HG03060 (cell line): ENCODE data around the gene CLCNKB.
"Not testable (repeated sequence)": the region's sequence is repeated elsewhere in the genome, so short reads cannot be mapped to it uniquely, and the experiment has no call there.

Source experiments
- ATAC-seq: cut with Tn5 transposase; IDR thresholded peaks from one replicate; pipeline ENCODE4 v1.9.1; 2021; ENCODE audit warnings: low read depth, moderate number of reproducible peaks; ENCODE audit not compliant: unreplicated experiment

CLCNKB gene

GRCh38 chr1:16014509-16015482 lies 28.8 kb upstream of the CLCNKB start:
- ATAC-seq = no peak

GRCh38 chr1:16015491-16015890 lies 28.1 kb upstream of the CLCNKB start:
- ATAC-seq = no peak

DNA sequence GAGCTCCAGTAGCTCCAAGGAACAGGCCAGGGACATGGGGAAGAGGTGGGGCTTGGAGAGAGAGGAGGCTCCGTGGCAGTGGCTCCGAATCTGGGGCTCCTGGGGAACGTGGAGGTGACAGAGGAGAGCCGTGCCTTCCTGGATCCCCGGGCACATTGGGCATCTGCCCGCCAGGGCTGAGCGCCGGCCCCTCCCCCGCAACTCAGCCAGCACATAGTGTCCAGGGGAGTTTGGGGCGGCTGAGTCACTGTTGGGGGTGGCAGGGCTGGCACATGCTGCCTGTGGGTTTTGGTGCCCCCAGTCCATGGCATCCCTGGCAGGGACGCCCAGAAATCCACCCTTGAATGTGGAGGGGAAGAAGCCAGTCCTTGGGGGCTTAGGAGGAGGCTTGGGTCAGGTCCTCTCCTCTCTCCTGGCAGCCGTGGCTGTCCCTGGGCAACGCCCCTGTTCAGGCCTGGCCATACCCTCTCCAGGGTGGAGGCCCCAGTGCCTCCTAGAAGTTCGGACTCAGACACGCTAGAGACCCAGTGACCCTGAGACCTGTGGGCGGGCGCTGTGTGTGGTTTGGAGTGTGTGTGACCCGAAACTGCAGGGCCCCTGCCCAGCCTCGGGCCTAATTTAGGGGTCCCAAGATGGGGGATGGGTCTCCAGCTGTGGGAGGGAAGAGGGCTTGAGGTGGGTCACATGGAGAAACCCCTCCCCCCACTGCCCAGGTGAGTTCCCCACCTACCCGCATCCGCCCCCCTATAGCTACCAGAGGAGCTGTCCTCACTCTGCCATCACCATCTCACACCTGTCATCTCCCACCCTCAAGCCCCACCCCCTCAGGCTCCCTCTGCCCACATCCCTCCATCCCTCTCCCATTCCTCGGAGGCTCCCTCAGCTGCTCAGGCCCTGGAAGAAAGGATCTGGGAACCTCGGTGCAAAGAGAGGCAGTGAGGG lies 27.4 kb upstream of the CLCNKB start:
- no peak for ATAC-seq

DNA sequence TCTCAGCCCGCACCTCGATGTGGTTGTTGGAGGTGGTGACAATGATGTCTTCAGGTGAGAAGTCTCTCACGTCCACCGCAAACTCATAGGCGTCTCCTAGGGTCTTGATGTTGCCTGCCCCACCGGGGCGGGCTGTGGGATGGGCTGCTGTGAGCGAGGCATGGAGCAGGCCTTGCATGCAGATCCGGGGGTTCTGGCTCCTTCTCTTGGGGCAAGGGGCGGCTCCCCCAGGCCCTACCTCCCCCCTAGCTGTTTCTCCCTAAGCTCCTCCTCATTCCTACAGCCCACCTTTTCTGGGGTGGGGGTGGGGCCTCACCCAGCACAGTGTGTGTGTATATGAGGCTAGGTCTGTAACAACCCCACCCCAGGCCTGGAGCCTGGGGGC lies 26.5 kb upstream of the CLCNKB start:
- no peak for ATAC-seq

- no peak for ATAC-seq
Observed at GRCh38 chr1:16017461-16018303, 25.9 kb upstream of the CLCNKB start, which contains the start of gene HSPB7. Gene HSPB7 (minus strand): TSS chr1:16018043. CDS start chr1:16017963, 80 bp downstream.

DNA sequence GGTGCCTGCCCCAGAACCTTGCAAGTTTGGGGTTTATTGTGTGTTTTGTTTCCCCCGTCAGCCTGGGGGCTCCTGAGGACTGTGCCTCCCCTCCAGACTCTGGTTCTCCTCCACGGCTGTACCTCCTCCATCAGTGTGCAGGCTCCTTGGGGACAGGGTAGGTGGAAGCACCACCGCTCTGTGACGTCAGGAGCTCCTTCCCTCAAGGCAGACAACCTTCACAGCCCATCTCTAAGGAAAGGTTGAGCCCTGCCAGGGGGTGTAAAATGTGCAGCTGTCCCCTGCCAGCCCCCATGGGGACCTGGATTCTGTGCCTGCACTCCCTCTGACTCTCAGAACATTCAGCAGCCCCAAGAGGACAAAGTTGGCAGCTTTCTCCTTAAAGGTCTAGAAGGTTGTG lies 25.3 kb upstream of the CLCNKB start:
- ATAC-seq = no peak

GRCh38 chr1:16018749-16019643 lies 24.6 kb upstream of the CLCNKB start:
- no peak for ATAC-seq

- no peak for ATAC-seq
Observed at GRCh38 chr1:16019644-16020277, 23.8 kb upstream of the CLCNKB start.

- no peak for ATAC-seq
Observed at GRCh38 chr1:16020325-16020724, 23.3 kb upstream of the CLCNKB start.

DNA sequence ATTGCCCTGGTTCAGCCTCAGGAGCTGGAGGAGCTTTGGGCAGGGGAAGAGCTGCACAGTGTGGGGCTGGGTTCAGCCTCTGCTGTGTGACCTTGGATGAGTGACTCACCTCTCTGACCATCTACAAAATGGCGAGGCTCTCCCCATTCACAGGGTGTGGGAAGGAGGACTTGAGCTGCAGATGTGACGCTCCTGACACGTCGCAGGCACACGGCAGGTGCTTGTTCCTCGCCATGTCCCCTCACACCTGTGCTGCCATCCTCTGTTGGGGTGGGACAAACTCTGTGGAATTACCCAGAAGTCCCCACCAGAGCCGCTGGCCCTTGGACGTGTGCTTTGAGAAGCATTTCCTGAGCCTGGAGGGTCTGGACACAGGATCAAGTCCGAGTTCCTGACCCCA lies 22.7 kb upstream of the CLCNKB start:
- not testable (repeated sequence) for ATAC-seq

DNA sequence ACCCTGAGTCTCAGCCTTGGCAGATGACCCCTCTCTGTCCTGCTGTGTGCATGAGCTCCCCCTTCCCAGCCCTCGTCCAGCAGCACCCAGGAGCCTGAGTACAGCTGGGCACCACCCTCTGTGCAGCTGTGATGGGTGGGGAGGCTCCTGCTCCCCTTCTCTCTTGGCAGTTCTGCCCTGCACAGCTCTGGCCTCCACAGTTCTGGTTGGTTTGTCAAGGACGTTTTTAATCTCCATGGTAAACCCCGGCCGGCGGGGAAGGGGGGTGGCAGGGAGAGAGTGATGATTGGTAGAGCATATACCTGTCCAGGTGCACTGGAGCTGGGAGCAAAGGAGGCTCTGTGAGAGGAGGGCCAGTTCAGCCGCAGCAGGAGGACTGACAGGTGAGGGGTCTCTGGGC lies 21.9 kb upstream of the CLCNKB start, which contains the start of gene CLCNKA:
Gene CLCNKA, plus strand, starts transcription at position 356 of the 400 bp plus-strand sequence. CDS start 584 bp downstream, outside the sequence.
- ATAC-seq = no peak

DNA sequence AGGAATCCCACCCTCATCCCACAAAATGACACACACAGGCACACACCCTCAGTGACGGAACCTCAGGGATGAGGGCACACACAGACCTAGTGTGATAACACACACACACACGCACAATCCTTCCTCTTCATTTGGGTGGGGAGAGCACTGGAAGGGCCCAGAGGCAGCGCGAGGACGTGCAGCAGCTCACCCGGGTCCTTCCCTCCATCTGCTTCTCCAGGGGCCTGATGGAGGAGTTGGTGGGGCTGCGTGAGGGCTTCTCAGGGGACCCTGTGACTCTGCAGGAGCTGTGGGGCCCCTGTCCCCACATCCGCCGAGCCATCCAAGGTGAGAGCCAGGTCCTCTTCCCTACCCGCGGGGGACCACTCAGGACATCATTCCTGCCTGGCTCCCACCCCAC lies 21.2 kb upstream of the CLCNKB start:
- ATAC-seq = no peak

DNA sequence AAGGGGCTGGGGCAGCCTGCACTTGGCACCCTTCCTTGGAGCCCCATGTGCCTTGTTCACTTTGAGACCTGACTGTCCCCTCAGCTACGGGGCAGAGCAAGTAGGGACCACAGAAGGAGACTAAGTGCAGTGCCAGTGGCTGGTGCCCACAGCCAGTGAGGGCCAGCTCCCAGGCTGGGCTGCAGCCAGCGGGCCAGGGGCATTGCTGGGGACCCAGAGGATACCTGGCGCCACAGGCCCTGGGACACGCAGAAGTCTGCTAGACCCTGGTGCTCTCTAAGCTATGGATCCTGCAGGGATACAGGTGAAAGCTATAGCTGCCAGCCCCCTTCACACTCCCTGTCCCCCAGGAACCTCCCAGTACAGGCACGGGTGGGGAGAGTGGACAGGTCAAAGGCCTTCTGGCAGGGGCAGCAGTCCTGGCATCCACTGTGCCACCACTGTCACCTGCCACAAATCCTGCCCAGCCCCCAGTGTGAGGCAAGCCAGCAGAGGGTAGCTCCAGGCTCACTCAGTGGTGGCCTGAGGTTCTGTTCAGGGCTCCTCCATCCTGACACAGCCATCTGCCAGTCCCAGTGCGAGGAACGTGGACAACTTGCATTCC lies 20.4 kb upstream of the CLCNKB start:
- ATAC-seq = no peak

GRCh38 chr1:16026302-16026701 lies 17.3 kb upstream of the CLCNKB start:
- ATAC-seq = not testable (repeated sequence)

GRCh38 chr1:16026723-16027484 lies 16.7 kb upstream of the CLCNKB start:
- no peak for ATAC-seq

DNA sequence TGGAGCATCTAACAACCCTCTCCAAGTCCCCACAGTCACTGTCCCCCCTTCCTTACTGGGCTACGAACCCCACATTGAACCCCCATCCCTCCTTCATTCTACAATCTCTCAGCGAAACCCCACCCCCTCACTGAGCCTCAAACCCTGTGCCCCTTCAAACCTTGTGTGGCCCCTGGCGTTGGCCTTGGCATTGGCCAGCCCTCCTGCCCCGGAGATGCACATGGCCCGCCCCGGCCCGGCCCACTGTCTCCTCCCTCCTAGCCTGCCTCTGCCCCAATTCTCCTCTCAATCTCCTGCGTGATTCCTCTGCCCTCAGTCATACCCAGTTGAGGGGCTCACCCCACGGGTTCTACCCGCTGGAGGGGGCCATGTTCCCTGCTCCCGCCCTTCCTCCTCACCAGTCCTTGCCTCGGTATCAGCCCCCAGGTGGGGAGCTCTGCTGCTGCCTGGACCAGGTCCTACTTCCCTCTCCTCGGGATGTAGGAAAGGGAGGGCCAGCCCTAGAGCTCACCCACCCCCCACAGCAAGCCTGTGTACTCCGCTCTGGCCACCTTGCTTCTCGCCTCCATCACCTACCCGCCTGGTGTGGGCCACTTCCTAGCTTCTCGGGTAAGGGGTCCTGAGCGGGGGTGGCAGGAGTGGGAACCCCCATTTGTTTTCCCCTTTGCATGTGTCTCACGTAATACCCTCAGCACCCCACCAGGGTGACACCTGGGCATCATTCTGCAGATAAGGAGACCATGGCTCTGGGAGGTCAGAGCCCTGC lies 15.2 kb upstream of the CLCNKB start:
- no peak for ATAC-seq

GRCh38 chr1:16029003-16029268 lies 14.6 kb upstream of the CLCNKB start:
- not testable (repeated sequence) for ATAC-seq
